NCI-H446 treated with DMSO at 0.1 percent for 48 hours (cell line): ENCODE data around the gene HERC2.

Source experiments
- DNase-seq: peaks from one replicate; lab custom pipeline; 2025; lab: John Stamatoyannopoulos, UW

Gene HERC2

GRCh38 chr15:28096670-28097431 is 225.1 kb downstream of the HERC2 start:
- DNase-seq, result no peak

- DNase-seq, result no peak
Observed at GRCh38 chr15:28096411-28096669, 225.6 kb downstream of the HERC2 start.

GRCh38 chr15:28094732-28095521 is 227.1 kb downstream of the HERC2 start:
- no peak for DNase-seq

GRCh38 chr15:28093752-28094535 is 228.0 kb downstream of the HERC2 start:
- DNase-seq, result no peak

GRCh38 chr15:28091313-28091712 is 230.7 kb downstream of the HERC2 start:
- no peak for DNase-seq

GRCh38 chr15:28086175-28086703 is 235.7 kb downstream of the HERC2 start:
- no peak for DNase-seq

- no peak for DNase-seq
Observed at GRCh38 chr15:28085489-28086174, 236.3 kb downstream of the HERC2 start.

- no peak for DNase-seq
Observed at GRCh38 chr15:28084547-28084946, 237.4 kb downstream of the HERC2 start.

GRCh38 chr15:28082891-28083684 is 238.9 kb downstream of the HERC2 start:
- no peak for DNase-seq

- no peak for DNase-seq
Observed at GRCh38 chr15:28081594-28081993, 240.4 kb downstream of the HERC2 start.

GRCh38 chr15:28080386-28080785 is 241.6 kb downstream of the HERC2 start:
- no peak for DNase-seq

GRCh38 chr15:28079313-28079969 is 242.5 kb downstream of the HERC2 start:
- no peak for DNase-seq

GRCh38 chr15:28078191-28078719 is 243.7 kb downstream of the HERC2 start:
- DNase-seq, result peak; percentile 73

GRCh38 chr15:28075573-28075972 is 246.4 kb downstream of the HERC2 start:
- DNase-seq, result peak; percentile 60

- no peak for DNase-seq
Observed at GRCh38 chr15:28068930-28069329, 253.0 kb downstream of the HERC2 start.

GRCh38 chr15:28066231-28066630 is 255.7 kb downstream of the HERC2 start:
- DNase-seq, result no peak
